Activated gamma-delta T cell treated with Interleukin-2 at 50 U/mL for 16 hours (primary cell): Measurements from ENCODE around the gene AHR.
"Not testable (repeated sequence)": the region's sequence is repeated elsewhere in the genome, so short reads cannot be mapped to it uniquely, and the experiment has no call there.

ENCODE experiments used
- DNase-seq: peaks from one replicate; pipeline ENCODE4 v3.0.0-alpha.2; 2020

AHR gene

GRCh38 chr7:17382408-17383354, 84.2 kb downstream of the AHR start:
- DNase-seq: not testable (repeated sequence)

DNA sequence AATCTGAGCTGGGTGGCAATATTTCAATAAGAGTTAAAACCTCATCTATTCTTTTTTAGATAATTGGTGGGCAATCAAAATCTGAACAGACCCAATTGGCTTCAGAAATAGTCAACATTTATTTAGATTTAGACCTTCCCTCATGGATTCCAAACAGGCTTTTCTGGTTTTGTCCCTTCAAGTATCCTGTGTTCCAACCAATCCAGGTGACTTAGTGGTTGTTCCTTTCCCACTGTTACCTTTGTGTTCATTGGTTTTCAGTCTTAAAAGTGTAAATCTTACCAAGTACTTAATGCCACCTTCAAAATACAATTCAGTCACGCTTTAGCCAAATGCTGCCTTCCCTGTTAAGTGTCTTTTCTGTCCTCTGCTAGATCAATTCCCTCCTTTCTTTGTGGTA, 85.9 kb downstream of the AHR start:
- no peak for DNase-seq

DNA sequence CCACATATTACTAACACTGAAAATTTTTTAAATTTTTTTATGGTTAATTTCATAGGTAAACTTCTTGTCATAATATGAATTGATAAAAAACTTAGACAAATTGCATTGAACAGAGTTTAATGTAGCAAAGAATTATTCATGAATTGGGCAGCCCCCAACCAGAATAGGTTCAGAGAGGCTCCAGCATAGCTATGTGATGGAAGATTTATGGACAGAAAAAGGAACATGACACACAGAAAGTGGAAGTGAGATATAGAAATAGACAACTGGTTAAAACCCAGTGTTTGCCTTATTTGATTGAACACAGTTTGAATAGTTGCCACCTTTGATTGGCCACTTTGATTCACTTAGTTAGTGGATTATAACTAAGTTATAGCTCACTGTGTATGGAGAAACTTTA, 87.2 kb downstream of the AHR start:
- DNase-seq: no peak

GRCh38 chr7:17390392-17390791, 91.9 kb downstream of the AHR start:
- DNase-seq: no peak

DNA sequence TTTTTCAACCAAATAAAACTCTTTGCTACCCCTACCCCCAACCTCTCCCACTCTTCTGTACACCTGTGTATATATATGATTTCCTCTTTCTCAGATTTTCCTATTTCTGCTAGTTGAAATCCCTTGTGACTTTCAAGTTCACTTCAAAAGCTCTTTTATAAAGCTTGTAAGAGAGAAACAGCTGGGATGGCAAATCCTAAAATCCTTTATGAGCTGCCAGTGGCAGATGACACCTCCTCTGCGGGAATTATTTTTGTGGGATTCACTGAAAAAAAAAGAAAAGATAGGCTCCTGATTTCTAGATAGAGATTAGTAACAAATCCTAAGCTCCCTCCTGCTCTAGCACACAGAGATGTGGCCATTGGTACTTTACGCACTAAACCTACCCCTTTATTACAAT, 92.9 kb downstream of the AHR start:
- no peak for DNase-seq

GRCh38 chr7:17392846-17393245, 94.4 kb downstream of the AHR start:
- DNase-seq: no peak

DNA sequence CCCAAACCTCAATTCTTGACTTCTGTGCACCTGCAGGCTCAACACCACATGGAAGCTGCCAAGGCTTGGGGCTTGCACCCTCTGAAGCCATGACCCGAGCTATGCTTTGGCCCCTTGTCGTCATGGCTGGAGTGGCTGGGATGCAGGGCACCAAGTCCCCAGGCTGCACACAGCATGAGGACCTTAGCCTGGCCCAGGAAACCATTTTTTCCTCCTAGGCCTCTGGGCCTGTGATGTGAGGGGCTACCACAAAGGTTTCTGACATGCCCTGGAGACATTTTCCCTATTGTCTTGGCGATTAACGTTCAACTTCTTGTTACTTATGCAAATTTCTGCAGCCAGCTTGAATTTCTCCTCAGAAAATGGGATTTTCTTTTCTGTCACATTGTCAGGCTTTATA, 96.1 kb downstream of the AHR start:
- DNase-seq: not testable (repeated sequence)
